HG03103 (cell line): ENCODE results near the gene RNF20.
"Not testable (repeated sequence)": the region's sequence is repeated elsewhere in the genome, so short reads cannot be mapped to it uniquely, and the experiment has no call there.

Experiments used
- ATAC-seq: cut with Tn5 transposase; IDR thresholded peaks from one replicate; pipeline ENCODE4 v1.9.1; 2021; ENCODE audit warnings: low read depth; ENCODE audit not compliant: unreplicated experiment

RNF20 gene

GRCh38 chr9:101533334-101534204 lies at the start of gene RNF20:
Gene RNF20 (plus strand): TSS chr9:101533853. CDS start chr9:101535424, 1,571 bp downstream.
- peak; percentile 94 for ATAC-seq

DNA sequence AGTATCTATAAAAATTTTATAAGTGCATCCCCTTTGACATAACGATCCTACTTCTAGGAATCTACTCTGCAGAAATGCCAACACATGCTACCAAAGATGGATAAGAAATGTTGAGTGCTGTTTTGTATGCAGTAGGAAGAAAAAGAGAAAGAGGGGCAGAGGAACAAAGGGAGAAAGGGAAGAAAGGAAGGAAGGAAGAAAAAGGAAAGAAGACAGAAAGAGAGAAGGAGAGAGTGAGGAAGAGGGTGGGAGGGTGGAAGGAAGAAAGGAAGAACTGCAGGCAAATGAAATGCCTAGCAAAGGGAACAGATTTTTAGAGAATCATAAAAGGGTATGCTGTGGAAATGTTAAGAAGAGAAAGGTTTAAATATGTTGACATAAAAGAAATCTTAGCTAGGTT lies 49.6 kb upstream of the RNF20 start:
- no peak for ATAC-seq

- no peak for ATAC-seq
Measured at GRCh38 chr9:101485924-101486692, 47.5 kb upstream of the RNF20 start.

- no peak for ATAC-seq
Measured at GRCh38 chr9:101486693-101487442, 46.8 kb upstream of the RNF20 start.

DNA sequence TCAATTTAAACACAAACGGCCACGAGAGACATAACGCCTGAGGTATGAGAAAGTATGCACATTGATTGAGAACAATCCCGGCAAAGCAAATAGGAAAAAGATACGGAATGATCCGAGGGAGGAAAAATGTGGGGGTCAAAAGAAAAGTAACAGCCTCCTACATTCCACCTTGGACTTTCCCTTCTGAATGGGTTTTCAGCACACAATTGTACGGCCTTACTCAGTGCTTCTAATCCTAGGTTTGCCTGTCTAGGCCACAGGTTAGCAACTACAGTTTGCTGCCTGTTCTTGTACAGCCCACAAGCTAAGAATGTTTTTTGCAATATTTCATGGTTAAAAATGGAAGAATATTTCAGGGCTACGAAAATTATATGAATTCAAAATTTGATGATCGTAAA lies 46.2 kb upstream of the RNF20 start:
- no peak for ATAC-seq

GRCh38 chr9:101495810-101496209 lies 37.8 kb upstream of the RNF20 start:
- no peak for ATAC-seq

DNA sequence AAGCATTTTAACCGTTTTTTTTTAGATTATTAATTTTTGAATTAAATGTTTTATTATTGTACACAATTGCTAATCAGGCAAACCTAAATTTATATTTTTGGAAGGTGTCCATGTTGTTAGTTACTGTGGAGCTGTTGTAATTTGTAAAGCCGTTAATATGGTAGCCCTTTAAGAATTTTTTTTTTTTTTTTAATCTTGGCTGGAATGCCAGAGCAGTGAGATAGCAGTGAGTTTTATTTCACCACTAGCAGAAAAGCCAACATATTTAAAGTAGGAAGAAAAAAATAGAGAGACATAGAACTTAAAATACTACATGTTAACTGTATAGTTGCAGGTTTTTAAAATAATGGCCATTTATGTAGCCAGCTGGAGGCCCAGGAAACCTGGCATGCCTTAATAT lies 35.3 kb upstream of the RNF20 start:
- no peak for ATAC-seq

DNA sequence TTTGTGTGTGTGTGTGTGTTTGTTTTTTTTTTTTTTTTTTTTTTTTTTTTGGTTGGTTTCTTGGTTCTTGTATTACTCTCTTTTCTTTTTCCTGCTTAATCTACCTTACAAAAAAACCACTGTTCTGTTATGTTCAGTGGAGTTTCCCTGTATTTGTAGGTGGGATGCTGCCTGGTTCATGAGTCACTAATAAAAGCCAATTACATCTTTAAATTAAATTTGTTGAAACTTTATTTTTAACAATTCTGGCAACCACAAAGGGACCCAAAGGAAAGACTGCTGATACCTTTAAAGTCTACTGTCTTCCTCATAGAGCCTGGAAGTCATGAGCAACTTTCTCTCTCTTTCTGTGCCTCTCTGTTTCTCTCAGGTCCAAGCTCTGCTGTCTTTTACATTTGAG lies 29.5 kb upstream of the RNF20 start:
- ATAC-seq: no peak

DNA sequence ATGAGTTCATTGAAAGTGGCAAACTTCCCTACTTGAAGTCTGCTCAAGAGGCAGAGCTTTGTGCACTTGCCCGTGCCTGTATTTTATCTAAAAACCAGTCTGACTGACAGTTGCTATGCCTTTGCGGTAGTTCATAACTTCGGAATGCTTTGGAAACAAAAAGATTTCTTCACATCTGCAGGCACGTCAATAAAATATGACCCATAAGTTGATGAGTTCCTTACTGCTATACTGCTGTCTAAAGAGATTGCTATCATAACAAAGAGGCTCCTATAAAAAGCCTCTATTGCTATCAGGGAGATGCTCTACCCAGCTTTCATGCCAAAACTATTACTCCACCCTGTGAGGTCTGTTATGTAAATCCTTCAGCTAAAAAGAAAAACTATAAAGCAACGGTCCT lies 25.4 kb upstream of the RNF20 start:
- no peak for ATAC-seq

DNA sequence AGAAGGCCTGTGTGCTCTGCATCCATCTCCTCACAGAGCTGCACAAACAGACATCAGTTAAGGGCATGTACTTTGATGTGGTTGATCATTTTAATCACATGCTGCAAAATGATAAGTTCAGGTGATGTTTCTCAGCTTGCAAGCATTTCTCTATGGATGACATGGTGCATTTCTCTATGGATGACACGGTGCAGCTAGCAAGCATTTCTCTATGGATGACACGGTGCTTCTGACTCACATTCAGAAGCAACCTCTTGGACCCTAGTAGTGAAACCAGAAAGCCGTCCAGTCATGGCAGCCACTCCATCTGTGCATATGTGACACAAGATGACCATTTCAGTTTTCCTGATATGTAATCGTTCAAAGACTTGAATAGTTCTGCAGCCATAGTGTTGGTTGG lies 24.1 kb upstream of the RNF20 start:
- no peak for ATAC-seq

GRCh38 chr9:101510459-101510858 lies 23.2 kb upstream of the RNF20 start:
- no peak for ATAC-seq

GRCh38 chr9:101511009-101511408 lies 22.6 kb upstream of the RNF20 start:
- no peak for ATAC-seq

DNA sequence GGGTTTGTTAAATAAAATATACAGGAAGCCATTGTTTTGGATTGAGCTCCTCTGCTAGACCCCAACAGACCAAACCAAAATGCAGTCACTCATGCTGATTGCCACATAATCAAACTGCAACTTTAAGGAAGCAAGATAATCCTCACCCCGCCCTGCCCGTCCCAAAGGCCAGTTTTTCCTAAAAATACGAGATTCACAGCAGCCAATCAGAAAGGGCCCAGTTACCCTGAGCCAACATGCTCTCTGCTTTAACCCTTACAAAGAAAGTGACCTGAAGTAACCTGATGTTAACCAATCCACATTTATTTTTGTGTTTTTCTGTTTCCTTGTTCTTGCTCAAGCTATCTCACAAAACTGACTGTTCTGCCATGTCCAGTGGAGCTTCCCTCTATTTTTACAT lies 21.5 kb upstream of the RNF20 start:
- ATAC-seq: no peak

DNA sequence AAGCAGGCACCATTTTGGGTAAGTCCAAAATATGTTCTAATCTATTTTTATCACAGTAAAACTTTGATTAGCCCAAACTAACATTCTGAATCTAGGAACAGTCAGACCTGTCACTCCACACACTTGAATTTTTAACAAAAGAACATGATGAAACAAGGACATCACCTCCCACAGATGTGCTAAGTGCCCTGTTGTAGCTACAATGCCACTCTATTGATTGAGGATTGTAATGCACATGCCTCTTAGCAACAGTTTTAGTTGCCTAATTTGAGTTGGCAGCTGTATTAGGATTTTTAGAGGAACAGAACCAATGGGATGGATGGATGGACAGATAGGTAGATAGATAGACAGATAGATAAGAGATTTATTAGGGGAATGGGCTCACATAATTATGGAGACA lies 20.3 kb upstream of the RNF20 start:
- ATAC-seq: no peak

- no peak for ATAC-seq
Measured at GRCh38 chr9:101514071-101514470, 19.6 kb upstream of the RNF20 start.

- no peak for ATAC-seq
Measured at GRCh38 chr9:101516655-101517054, 17.0 kb upstream of the RNF20 start.

DNA sequence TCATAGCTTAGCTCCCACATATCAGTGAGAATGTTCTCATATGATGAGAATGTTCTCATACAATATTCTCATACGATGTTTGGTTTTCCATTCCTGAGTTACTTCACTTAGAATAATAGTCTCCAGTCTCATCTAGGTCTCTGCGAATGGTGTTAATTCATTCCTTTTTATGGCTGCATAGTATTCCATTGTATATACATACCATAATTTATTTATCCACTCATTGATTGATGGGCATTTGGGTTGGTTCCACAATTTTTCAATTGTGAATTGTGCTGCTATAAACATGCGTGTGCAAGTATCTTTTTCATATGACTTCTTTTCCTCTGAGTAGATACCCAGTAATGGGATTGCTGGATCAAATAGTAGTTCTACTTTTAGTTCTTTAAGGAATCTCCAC lies 15.2 kb upstream of the RNF20 start:
- ATAC-seq: not testable (repeated sequence)

DNA sequence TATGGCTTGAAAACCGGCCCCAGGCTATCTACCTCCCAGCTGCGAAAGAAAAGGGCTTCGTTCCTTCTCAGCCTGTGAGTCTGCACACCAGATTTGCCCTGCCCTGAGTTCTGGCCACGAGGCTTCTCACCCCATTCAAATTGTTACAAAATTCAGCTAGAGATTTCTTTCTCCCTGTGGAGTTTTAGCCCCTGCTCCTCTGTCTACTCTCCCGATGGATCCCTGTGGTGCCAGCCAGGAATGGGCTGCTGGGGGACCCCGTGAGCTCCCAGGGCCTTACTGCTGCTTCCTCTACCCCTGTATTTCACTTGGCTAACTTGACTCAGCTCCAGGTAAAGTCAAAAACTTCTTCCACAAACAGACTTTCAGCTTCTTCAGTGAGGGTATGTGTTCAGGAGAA lies 9.3 kb upstream of the RNF20 start:
- no peak for ATAC-seq

- ATAC-seq: no peak
Measured at GRCh38 chr9:101527066-101527465, 6.6 kb upstream of the RNF20 start.

DNA sequence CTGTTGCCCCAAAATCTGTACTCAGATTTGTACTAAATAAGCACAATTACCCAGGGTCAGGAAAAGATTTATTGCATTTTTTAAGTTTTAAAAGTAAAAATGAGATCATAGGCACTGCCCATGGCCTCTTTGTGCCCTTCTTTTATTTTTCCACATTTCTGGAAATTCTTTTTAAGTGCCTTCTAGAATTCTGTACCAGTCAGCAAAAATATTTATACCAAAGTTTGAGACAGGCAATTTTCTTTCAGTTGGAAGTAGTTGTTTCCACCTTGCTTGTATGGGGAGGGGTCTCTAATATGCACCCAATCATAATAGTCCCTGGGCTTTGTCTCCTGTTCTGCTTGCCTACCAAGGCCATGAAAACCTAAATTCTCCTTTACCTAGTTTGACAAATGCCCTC lies 5.6 kb upstream of the RNF20 start:
- ATAC-seq: no peak

DNA sequence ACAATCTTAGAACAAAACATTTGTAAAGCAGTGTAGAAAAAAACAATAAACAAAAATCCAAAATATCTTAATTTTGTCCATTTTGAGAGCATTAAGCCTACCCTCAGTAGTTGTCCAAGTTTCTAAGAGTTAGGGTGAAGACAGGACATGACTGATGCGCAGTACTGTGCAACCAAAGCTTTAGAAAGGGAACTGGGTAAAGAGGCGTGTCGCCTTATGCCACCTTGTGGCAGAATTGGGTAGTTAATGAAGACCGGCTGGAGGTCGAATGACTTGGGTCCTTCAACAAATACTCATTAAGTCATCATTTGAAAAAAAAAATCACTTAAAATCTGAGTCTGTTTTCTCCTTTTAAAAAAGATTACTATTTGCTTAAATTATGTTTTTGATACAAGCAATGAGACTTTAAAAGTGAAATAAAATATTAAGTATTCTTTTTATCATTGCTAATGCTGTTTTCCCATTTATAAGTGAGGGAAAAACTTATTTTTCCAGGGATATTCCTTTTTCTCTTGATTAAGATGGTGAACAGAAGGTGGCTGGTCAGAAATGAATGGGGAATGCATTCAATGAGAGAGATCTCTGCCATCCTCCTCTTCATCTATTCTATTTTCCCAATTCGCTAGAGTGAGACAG lies 3.5 kb upstream of the RNF20 start:
- peak; percentile 41 for ATAC-seq
